H9 (cell line): ENCODE data around the gene GARNL3. TPM values are rescaled to one million over a fixed set of nuclear protein-coding genes. Genes with fewer than 3 reads are reported as not detected.

Experiments
- DNase-seq: peaks from one replicate; pipeline ENCODE4 v3.0.0-alpha.2; 2017
- H2AFZ ChIP-seq: one replicate; pipeline ENCODE4 v1.6.1; 2013; ENCODE audit warnings: mild to moderate bottlenecking, low read length, control low read depth, moderate library complexity
- H2AK5ac ChIP-seq: 2 replicates; pipeline ENCODE4 v1.6.1; 2013; ENCODE audit warnings: low read length, control low read depth, mixed read lengths; ENCODE audit not compliant: insufficient read length
- H2BK120ac ChIP-seq: one replicate; pipeline ENCODE4 v1.6.1; 2013; ENCODE audit warnings: low read depth, mild to moderate bottlenecking, low read length, control low read depth, inconsistent platforms; ENCODE audit not compliant: poor library complexity, severe bottlenecking
- H2BK12ac ChIP-seq: 2 replicates; pipeline ENCODE4 v1.6.1; 2013; ENCODE audit warnings: low read length, control low read depth, mixed read lengths, low read depth; ENCODE audit not compliant: insufficient read length
- H2BK15ac ChIP-seq: 2 replicates; pipeline ENCODE4 v1.6.1; 2013; ENCODE audit warnings: low read depth, low read length, control low read depth
- H2BK20ac ChIP-seq: one replicate; pipeline ENCODE4 v1.6.1; 2013; ENCODE audit warnings: low read depth, mild to moderate bottlenecking, low read length, control low read depth, inconsistent platforms; ENCODE audit not compliant: poor library complexity, severe bottlenecking
- H2BK5ac ChIP-seq: 2 replicates; pipeline ENCODE4 v1.6.1; 2013; ENCODE audit warnings: low read length, control low read depth, mixed read lengths; ENCODE audit not compliant: insufficient read length
- H3K14ac ChIP-seq: 2 replicates; pipeline ENCODE4 v1.6.1; 2013; ENCODE audit warnings: low read length, control low read depth; ENCODE audit not compliant: insufficient read depth
- H3K18ac ChIP-seq: 2 replicates; pipeline ENCODE4 v1.6.1; 2013; ENCODE audit warnings: low read depth, mild to moderate bottlenecking, mixed read lengths, low read length, control low read depth; ENCODE audit not compliant: insufficient read length
- H3K23ac ChIP-seq: 2 replicates; pipeline ENCODE4 v1.6.1; 2013; ENCODE audit warnings: low read length, control low read depth, mixed read lengths, low read depth; ENCODE audit not compliant: insufficient read length
- H3K23me2 ChIP-seq: 2 replicates; pipeline ENCODE4 v1.6.1; 2013; ENCODE audit warnings: low read depth, mild to moderate bottlenecking, mixed read lengths, low read length, control low read depth; ENCODE audit not compliant: insufficient read length, poor library complexity, severe bottlenecking
- H3K27ac ChIP-seq: 2 replicates; pipeline ENCODE4 v1.5.1; 2013; ENCODE audit warnings: low read length, control low read depth, mixed read lengths, low read depth; ENCODE audit not compliant: insufficient read length
- H3K27me3 ChIP-seq: 2 replicates; pipeline ENCODE4 v1.6.1; 2013; ENCODE audit warnings: low read length, control low read depth, inconsistent platforms; ENCODE audit not compliant: insufficient read depth
- H3K4ac ChIP-seq: 2 replicates; pipeline ENCODE4 v1.6.1; 2013; ENCODE audit warnings: low read depth, mild to moderate bottlenecking, control low read depth, inconsistent platforms, low read length, moderate library complexity
- H3K4me1 ChIP-seq: 2 replicates; pipeline ENCODE4 v1.6.1; 2013; ENCODE audit warnings: low read length, control low read depth, inconsistent platforms; ENCODE audit not compliant: insufficient read depth
- H3K4me2 ChIP-seq: 2 replicates; pipeline ENCODE4 v1.6.1; 2013; ENCODE audit warnings: low read length, control low read depth, mixed read lengths; ENCODE audit not compliant: insufficient read length, insufficient read depth
- H3K56ac ChIP-seq: 2 replicates; pipeline ENCODE4 v1.6.1; 2013; ENCODE audit warnings: low read depth, mild to moderate bottlenecking, mixed read lengths, low read length, control low read depth; ENCODE audit not compliant: insufficient read length
- H3K79me1 ChIP-seq: 2 replicates; pipeline ENCODE4 v1.6.1; 2013; ENCODE audit warnings: low read depth, mild to moderate bottlenecking, moderate library complexity, low read length, control low read depth, inconsistent platforms; ENCODE audit not compliant: insufficient read depth, poor library complexity, severe bottlenecking
- H3K79me2 ChIP-seq: 2 replicates; pipeline ENCODE4 v1.6.1; 2013; ENCODE audit warnings: low read length, control low read depth, inconsistent platforms; ENCODE audit not compliant: insufficient read depth
- H3K9ac ChIP-seq: 2 replicates; pipeline ENCODE4 v1.6.1; 2013; ENCODE audit warnings: low read length, control low read depth, mixed read lengths; ENCODE audit not compliant: insufficient read length; ENCODE audit errors: extremely low read depth
- H3K9me3 ChIP-seq: one replicate; pipeline ENCODE4 v1.6.1; 2013; ENCODE audit warnings: low read depth, low read length, inconsistent platforms; ENCODE audit not compliant: control insufficient read depth
- H3T11ph ChIP-seq: one replicate; pipeline ENCODE4 v1.6.1; 2013; ENCODE audit warnings: mild to moderate bottlenecking, low read length, control low read depth, inconsistent platforms
- H4K20me1 ChIP-seq: one replicate; pipeline ENCODE4 v1.6.1; 2013; ENCODE audit not compliant: control insufficient read depth, insufficient read length, insufficient read depth
- H4K5ac ChIP-seq: 2 replicates; pipeline ENCODE4 v1.6.1; 2013; ENCODE audit warnings: low read depth, mild to moderate bottlenecking, mixed read lengths, low read length, control low read depth; ENCODE audit not compliant: insufficient read length
- H4K8ac ChIP-seq: replicated peaks from 2 replicates; pipeline ENCODE4 v1.6.1; 2013; ENCODE audit warnings: low read length, control low read depth, mixed read lengths, low read depth; ENCODE audit not compliant: insufficient read length
- H4K91ac ChIP-seq: 2 replicates; pipeline ENCODE4 v1.6.1; 2013; ENCODE audit warnings: low read depth, mild to moderate bottlenecking, moderate library complexity, mixed read lengths, low read length, control low read depth; ENCODE audit not compliant: insufficient read length
- H3K27ac Mint-ChIP-seq, 3 experiments: 2 replicates in 2 of 3; 3 replicates in 1 of 3; pipeline ENCODE4 v1.8.0; 2020 to 2021; ENCODE audit warnings: mixed read lengths in 3 of 3, mild to moderate bottlenecking in 1 of 3, moderate library complexity in 1 of 3
- H3K27me3 Mint-ChIP-seq: 2 replicates; pipeline ENCODE4 v1.8.0; 2021; ENCODE audit warnings: low read depth, mild to moderate bottlenecking, moderate library complexity, mixed read lengths
- H3K36me3 Mint-ChIP-seq, 3 experiments: 2 replicates in 2 of 3; 3 replicates in 1 of 3; pipeline ENCODE4 v1.8.0; 2020 to 2021; ENCODE audit warnings: low read depth in 3 of 3, mixed read lengths in 3 of 3; ENCODE audit not compliant: insufficient read depth in 1 of 3
- H3K4me1 Mint-ChIP-seq, 2 experiments: 2 replicates each; pipeline ENCODE4 v1.8.0; 2020; ENCODE audit warnings: mixed read lengths in 2 of 2
- H3K4me3 Mint-ChIP-seq, 2 experiments: 2 replicates in 1 of 2; 3 replicates in 1 of 2; pipeline ENCODE4 v1.8.0; 2020 to 2021; ENCODE audit warnings: mild to moderate bottlenecking in 2 of 2, mixed read lengths in 2 of 2, moderate library complexity in 1 of 2
- H3K9me3 Mint-ChIP-seq, 2 experiments: 2 replicates in 1 of 2; 3 replicates in 1 of 2; pipeline ENCODE4 v1.8.0; 2020; ENCODE audit warnings: mild to moderate bottlenecking in 2 of 2, mixed read lengths in 2 of 2, moderate library complexity in 1 of 2
- CTCF ChIP-seq: fragments of 200-600 bp; sonication (generic); conservative IDR thresholded peaks from 3 replicates; pipeline ENCODE4 v1.8.0; 2021; ENCODE audit warnings: antibody characterized with exemption, mild to moderate bottlenecking
- WGBS: extraction: QIAGEN DNeasy Blood & Tissue Kit; methylation state at CpG from one replicate; pipeline ENCODE4 v1.1.7; 2013; ENCODE audit warnings: missing lambda C conversion rate, low lambda C conversion rate, mixed read lengths; ENCODE audit not compliant: insufficient read length; ENCODE audit errors: extremely low coverage; 5-methylcytosine and 5-hydroxymethylcytosine counted together
- total RNA-seq: library from RNA; stranded (reverse); gene quantifications from 2 replicates; pipeline ENCODE4 v1.2.1, GENCODE V29; 2021

Gene GARNL3
- total RNA-seq, 1 experiment from 2014 or later: 8.7 TPM

- Histone ChIP-seq H3K18ac (no peak overlapping the region), H3K4me1 (no peaks in the 10 kb centered on the region), H2BK15ac (no peak overlapping the region), H3K27ac (no peak overlapping the region), H4K91ac (no peak overlapping the region), H3K9me3 (no peaks in the 10 kb centered on the region), H4K8ac (no peak overlapping the region), H3K79me2 (no peaks in the 10 kb centered on the region), H3K4ac (no peak overlapping the region), H4K20me1 (no peaks in the 10 kb centered on the region), H3T11ph (no peak overlapping the region), H2BK120ac (no peak overlapping the region), H3K23me2 (no peaks in the 10 kb centered on the region), H3K23ac (no peak overlapping the region), H4K5ac (no peak overlapping the region), H2BK20ac (no peak overlapping the region), H3K9ac (no peak overlapping the region), H3K14ac (no peak overlapping the region), H2BK12ac (no peak overlapping the region), H3K27me3 (no peaks in the 10 kb centered on the region), H3K56ac (no peak overlapping the region), H2AK5ac (no peak overlapping the region), H2AFZ (no peak overlapping the region), H2BK5ac (no peak overlapping the region), H3K79me1 (no peaks in the 10 kb centered on the region), H3K4me2 (no peak overlapping the region)
- H3K9me3 Mint-ChIP-seq: no peaks in the 10 kb centered on the region
- H3K36me3 Mint-ChIP-seq: peaks cover 0 to 2% (median 0%) of the 10 kb centered on the region in 3 experiments; a peak in 1 of 7 replicates
- no peak for TF ChIP-seq CTCF
- H3K4me3 Mint-ChIP-seq: no peak overlapping the region
- no peaks in the 10 kb centered on the region for H3K27me3 Mint-ChIP-seq
- WGBS: no CpG with 5 or more reads among the region's 2 CpGs
- H3K4me1 Mint-ChIP-seq: peaks cover 4 to 7% of the 10 kb centered on the region in 2 experiments
- H3K27ac Mint-ChIP-seq: no peak overlapping the region; a peak in 1 of 7 replicates
- DNase-seq: no peak
Measured at GRCh38 chr9:127307802-127308201, 43.2 kb downstream of the GARNL3 start.
